Prostate gland (tissue), 2 donors: ENCODE data around the gene DUSP16. TPM values are rescaled to one million over a fixed set of nuclear protein-coding genes. Genes with fewer than 3 reads are reported as not detected.

ENCODE experiments used
- DNase-seq: peaks from one replicate; pipeline ENCODE4 v3.0.0-alpha.2; 2019; ENCODE audit warnings: low spot score
- H3K27ac ChIP-seq, 2 donors: fragments of 200-600 bp; sonication (generic); 2 replicates each; pipeline ENCODE4 v1.5.1; 2017 to 2019
- H3K27me3 ChIP-seq: fragments of 200-600 bp; sonication (generic); replicated peaks from 2 replicates; pipeline ENCODE4 v1.5.1; 2019; ENCODE audit not compliant: insufficient read depth
- H3K36me3 ChIP-seq, 2 donors: fragments of 200-600 bp; sonication (generic); 1 replicate in 1 of 2; 2 replicates in 1 of 2; pipeline versions ENCODE4 v1.5.1 to v1.8.1; 2017 to 2019
- H3K4me1 ChIP-seq: fragments of 200-600 bp; sonication (generic); replicated peaks from 2 replicates; pipeline ENCODE4 v1.5.1; 2019
- H3K4me3 ChIP-seq, 2 donors: fragments of 200-600 bp; sonication (generic); 2 replicates each; pipeline ENCODE4 v1.5.1; 2017 to 2019
- H3K9me3 ChIP-seq: fragments of 200-600 bp; sonication (generic); 2 replicates; pipeline ENCODE4 v1.5.1; 2017
- POLR2A ChIP-seq: fragments of 450-650 bp; IDR thresholded peaks from one replicate; pipeline ENCODE4 v1.6.1; 2016; ENCODE audit warnings: antibody characterized with exemption, mild to moderate bottlenecking
- POLR2AphosphoS5 ChIP-seq: sonication (generic); formaldehyde crosslinking; IDR thresholded peaks from one replicate; pipeline ENCODE4 v1.6.1; 2017; ENCODE audit warnings: antibody characterized with exemption
- WGBS: methylation state at CpG from one replicate; pipeline ENCODE4 v1.1.5; 2018; 5-methylcytosine and 5-hydroxymethylcytosine counted together
- intact Hi-C: fragments of 100-400 bp; cut with DNase I; formaldehyde crosslinking; loops from one replicate; pipeline ENCODE4 v1.14.2; 2022
- total RNA-seq, 2 donors: library from RNA; depleted of rRNA; stranded (reverse); fragments of >200 nt; gene quantifications; one replicate each; pipeline ENCODE4 v1.1.0, GENCODE V29; 2016
- TF ChIP-seq, protein P1 (sequence below), 4 experiments: fragments of 200-600 bp in 2 of 4; fragments of 450-650 bp in 2 of 4; sonication (generic) in 2 of 4; IDR thresholded peaks; 1 replicate in 3 of 4; 2 replicates in 1 of 4; pipeline ENCODE4 v1.5.1; 2016 to 2019; ENCODE audit warnings: antibody characterized with exemption in 4 of 4, mild to moderate bottlenecking in 2 of 4, moderate library complexity in 2 of 4

The DUSP16 gene
- total RNA-seq, 2 donors from 2014 or later = 60.8 to 87.0 TPM

DNA sequence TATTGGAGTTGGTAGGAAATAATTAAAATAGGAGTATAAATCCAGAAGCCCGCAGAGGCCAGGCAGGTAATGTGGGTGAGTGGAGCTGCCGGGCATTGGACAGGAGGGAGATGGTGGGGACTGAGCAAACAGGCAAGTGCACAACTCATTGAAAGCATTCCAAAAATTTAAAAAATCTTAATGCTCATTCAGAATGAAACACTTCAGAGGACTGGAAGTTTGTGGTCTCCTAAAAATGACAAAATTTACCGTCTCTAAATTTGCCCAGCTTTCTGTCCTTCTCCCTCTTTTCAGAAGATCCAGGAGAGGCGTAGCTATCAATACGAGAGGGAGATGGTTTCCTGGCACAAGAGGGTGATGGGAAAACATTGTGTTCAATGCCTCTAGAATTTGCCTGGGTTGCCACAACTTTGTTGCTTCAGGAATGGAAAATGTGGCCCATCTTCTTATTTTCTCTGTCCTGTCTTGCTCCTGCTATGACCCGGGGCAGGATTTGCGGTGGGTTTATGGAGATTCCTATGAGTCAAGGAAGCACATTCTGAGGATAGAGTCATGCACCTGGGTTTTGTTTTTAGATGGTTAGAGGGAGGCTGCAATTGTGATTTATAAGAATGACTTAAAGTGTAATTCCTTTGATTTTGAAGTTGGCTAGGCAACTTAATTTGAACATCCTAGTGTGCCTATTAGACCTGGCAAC is 133.6 kb downstream of the DUSP16 start:
- intact Hi-C loops = no loop called here
- Histone ChIP-seq H3K4me3 (no peak overlapping the region), H3K36me3 (no peaks in the 10 kb centered on the region), H3K27me3 (no peaks in the 10 kb centered on the region), H3K27ac (no peak overlapping the region), H3K4me1 (no peaks in the 10 kb centered on the region), H3K9me3 (no peaks in the 10 kb centered on the region)
- TF ChIP-seq, protein P1, sequence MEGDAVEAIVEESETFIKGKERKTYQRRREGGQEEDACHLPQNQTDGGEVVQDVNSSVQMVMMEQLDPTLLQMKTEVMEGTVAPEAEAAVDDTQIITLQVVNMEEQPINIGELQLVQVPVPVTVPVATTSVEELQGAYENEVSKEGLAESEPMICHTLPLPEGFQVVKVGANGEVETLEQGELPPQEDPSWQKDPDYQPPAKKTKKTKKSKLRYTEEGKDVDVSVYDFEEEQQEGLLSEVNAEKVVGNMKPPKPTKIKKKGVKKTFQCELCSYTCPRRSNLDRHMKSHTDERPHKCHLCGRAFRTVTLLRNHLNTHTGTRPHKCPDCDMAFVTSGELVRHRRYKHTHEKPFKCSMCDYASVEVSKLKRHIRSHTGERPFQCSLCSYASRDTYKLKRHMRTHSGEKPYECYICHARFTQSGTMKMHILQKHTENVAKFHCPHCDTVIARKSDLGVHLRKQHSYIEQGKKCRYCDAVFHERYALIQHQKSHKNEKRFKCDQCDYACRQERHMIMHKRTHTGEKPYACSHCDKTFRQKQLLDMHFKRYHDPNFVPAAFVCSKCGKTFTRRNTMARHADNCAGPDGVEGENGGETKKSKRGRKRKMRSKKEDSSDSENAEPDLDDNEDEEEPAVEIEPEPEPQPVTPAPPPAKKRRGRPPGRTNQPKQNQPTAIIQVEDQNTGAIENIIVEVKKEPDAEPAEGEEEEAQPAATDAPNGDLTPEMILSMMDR (IDR thresholded peaks at IDR 0.05) = no peak
- TF ChIP-seq POLR2A (no peak), POLR2AphosphoS5 (no peak)
- WGBS = 63% methylated on average over 7 of the region's 7 CpGs
- DNase-seq = no peak

DNA sequence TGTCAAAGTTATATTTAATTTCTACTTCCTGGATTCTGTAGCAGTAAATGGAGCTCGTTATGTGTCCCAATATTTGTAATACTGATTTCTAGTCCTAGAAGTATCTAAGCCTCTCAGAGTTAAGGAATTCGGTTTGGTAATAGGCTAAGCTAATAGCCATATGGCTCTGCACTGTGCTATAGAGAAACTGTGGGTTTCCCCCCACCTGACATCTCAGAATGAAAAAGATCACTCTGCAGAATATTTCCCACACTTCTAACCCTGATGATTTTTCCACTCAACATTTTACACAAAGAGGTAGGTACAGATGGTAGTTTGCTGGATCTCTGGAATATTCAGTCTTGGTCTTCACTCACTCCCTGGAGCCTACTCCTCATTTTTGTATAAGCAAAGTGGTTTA is 134.6 kb downstream of the DUSP16 start:
- H3K36me3 ChIP-seq = no peaks in the 10 kb centered on the region
- intact Hi-C loops = no loop called here
- no peak for DNase-seq
- no peaks in the 10 kb centered on the region for H3K4me1 ChIP-seq
- no peak overlapping the region for H3K27ac ChIP-seq
- H3K27me3 ChIP-seq = no peaks in the 10 kb centered on the region
- H3K9me3 ChIP-seq = no peaks in the 10 kb centered on the region
- TF ChIP-seq POLR2AphosphoS5 (no peak), POLR2A (no peak)
- TF ChIP-seq, protein P1 (IDR thresholded peaks at IDR 0.05) = no peak
- WGBS = 86% methylated on average over 2 of the region's 2 CpGs
- no peak overlapping the region for H3K4me3 ChIP-seq

DNA sequence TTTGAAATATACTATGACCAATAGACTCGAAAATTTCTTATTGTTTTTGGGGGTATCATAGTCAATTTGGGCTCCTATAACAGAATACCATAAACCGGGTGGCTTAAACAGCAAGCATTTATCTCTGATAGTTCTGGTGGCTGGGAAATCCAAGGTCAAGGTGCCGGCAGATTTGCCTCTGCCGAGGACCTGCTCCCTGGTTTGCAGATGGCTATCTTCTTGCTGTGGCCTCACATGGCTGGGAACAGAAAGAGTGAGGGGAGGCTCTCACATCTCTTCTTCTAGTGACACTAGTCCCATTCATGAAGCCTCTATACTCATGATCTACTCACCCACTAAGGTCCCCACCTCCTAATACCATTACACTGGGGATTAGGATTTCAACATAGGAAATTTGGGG is 135.1 kb downstream of the DUSP16 start:
- H3K4me3 ChIP-seq = no peak overlapping the region
- H3K27ac ChIP-seq = no peak overlapping the region
- WGBS = 95% methylated on average over 4 of the region's 4 CpGs
- intact Hi-C loops = no loop called here
- no peak for DNase-seq
- no peak for TF ChIP-seq POLR2AphosphoS5
- TF ChIP-seq POLR2A = no peak
- TF ChIP-seq, protein P1 (IDR thresholded peaks at IDR 0.05) = no peak
- no peaks in the 10 kb centered on the region for H3K27me3 ChIP-seq
- no peaks in the 10 kb centered on the region for H3K36me3 ChIP-seq
- H3K4me1 ChIP-seq = no peaks in the 10 kb centered on the region
- no peaks in the 10 kb centered on the region for H3K9me3 ChIP-seq

DNA sequence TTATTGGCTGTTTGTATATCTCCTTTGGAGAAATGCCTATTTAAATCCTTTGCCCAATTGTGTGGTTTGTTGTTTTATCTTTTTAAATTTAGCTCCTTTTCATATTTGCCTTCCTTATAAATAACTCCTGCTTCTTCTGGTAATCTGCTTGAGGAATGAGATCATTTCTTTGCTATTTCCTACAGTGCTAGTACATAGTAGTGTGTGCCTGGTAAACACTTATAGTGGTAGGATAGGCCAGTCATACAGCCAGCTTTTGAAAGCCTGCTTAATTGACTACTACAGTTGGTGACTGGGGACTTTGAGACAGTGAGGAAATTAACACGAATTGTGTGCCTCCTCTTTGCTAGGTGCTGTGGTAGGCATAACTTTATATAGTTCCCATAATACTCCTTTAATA is 137.0 kb downstream of the DUSP16 start:
- H3K27ac ChIP-seq = no peak overlapping the region

DNA sequence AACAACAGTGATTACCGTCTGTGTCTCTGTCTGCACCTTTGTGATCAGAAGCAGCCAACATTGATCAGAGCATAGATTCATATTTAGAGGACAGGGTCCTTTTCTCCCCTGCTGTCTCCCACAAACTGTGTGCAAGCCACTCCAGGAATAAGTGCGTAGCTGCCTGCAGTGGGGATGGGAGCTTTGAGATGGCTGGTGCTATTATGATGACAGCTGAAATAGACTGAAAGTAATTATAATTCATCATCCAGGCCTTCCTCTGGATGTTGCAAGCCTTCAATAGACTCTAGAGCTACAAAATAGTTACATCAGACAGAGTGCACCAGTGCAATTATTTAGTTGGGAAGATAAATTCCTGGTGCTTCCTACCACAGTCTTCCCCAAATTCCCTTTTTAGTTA is 137.7 kb downstream of the DUSP16 start:
- DNase-seq = no peak
- Histone ChIP-seq H3K4me1 (no peaks in the 10 kb centered on the region), H3K27ac (no peak overlapping the region), H3K4me3 (no peak overlapping the region), H3K9me3 (no peaks in the 10 kb centered on the region), H3K27me3 (no peaks in the 10 kb centered on the region), H3K36me3 (no peaks in the 10 kb centered on the region)
- WGBS = 89% methylated on average over 2 of the region's 2 CpGs
- intact Hi-C loops = no loop called here
- no peak for TF ChIP-seq POLR2A
- TF ChIP-seq POLR2AphosphoS5 = no peak
- TF ChIP-seq, protein P1 (IDR thresholded peaks at IDR 0.05) = no peak

More for the DNA sequence above, 137.0 kb downstream of the DUSP16 start:
- Histone ChIP-seq H3K4me1 (no peaks in the 10 kb centered on the region), H3K36me3 (no peaks in the 10 kb centered on the region), H3K4me3 (no peak overlapping the region), H3K27me3 (no peaks in the 10 kb centered on the region), H3K9me3 (no peaks in the 10 kb centered on the region)
- DNase-seq = no peak
- 71% methylated on average over 1 of the region's 1 CpG for WGBS
- TF ChIP-seq POLR2AphosphoS5 (peak; percentile 22), POLR2A (no peak)
- intact Hi-C loops = no loop called here

Other genes starting within 250 kb of the DUSP16 start
- gene MANSC1, start 212.6 kb downstream of the DUSP16 start, total RNA-seq = 10 to 100 TPM; 28.9 to 33.2 TPM
- 10 to 100 TPM in 1 of 2 donors, 1 to 10 TPM in 1; 9.7 to 26.8 TPM for gene BORCS5, start 205.8 kb downstream of the DUSP16 start, total RNA-seq
- gene CREBL2, start 49.0 kb upstream of the DUSP16 start, total RNA-seq = 10 to 100 TPM; 48.1 to 59.8 TPM
- not detected for gene GPR19, start 133.3 kb upstream of the DUSP16 start, total RNA-seq
- gene CDKN1B, start 154.5 kb upstream of the DUSP16 start, total RNA-seq = 100 to 1,000 TPM in 1 of 2 donors, 10 to 100 TPM in 1; 73.5 to 110 TPM
- 10 to 100 TPM; 10.7 to 16.1 TPM for gene APOLD1, start 222.8 kb upstream of the DUSP16 start, total RNA-seq